ENCODE data around the gene PRPF6.

DNA sequence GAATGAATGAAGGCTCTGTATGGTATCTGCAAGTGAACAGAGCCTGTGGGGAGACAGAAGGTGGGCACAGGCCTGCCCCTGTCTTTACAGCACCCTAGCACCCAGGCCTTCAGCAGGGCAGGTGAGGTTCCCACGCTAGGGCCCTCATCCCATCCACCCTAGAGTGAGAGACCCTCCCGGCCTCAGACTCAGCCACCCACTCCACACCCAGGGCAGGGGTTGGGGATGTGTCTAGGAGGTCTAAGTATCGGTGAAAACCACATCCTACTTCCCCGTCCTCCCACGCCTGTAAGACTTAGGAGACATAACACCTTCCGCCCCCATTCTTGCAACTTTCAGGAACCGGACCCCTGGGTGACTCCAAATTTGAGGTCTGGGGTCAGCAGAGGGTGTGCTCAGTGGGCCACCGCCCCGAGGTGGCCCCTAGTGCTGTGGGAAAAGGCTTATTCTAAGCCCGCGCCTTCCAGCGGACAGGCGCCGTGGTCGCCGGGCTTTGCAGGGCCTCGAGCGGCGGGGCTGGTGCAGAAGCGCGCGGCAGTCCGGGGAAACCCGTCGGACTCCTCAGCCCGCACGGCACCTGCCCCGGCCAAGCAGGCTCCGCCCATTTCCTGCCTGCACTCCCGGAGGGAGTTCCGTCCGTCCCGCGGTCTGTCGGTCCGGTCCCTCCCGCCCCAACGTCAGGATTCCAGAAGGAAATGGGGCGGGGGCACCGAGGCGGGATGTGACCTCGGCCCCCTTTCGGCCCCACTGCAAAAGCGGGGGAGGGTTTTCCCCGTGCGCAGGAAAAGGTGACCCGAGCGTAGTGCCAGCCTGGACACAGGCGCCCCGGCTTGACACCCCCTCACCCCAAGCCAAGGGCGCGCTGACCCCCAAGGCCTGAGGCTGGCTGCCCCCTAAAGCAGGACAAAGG, 2.4 kb upstream of the PRPF6 start:
- TF ChIP-seq, protein P1, sequence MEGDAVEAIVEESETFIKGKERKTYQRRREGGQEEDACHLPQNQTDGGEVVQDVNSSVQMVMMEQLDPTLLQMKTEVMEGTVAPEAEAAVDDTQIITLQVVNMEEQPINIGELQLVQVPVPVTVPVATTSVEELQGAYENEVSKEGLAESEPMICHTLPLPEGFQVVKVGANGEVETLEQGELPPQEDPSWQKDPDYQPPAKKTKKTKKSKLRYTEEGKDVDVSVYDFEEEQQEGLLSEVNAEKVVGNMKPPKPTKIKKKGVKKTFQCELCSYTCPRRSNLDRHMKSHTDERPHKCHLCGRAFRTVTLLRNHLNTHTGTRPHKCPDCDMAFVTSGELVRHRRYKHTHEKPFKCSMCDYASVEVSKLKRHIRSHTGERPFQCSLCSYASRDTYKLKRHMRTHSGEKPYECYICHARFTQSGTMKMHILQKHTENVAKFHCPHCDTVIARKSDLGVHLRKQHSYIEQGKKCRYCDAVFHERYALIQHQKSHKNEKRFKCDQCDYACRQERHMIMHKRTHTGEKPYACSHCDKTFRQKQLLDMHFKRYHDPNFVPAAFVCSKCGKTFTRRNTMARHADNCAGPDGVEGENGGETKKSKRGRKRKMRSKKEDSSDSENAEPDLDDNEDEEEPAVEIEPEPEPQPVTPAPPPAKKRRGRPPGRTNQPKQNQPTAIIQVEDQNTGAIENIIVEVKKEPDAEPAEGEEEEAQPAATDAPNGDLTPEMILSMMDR (IDR thresholded peaks at IDR 0.05) = no peak
- no peak for TF ChIP-seq EZH2 (IDR thresholded peaks at IDR 0.05)
